HepG2 (cell line): ENCODE measurements around the gene GRHPR. TPM values are rescaled to one million over a fixed set of nuclear protein-coding genes. Genes with fewer than 3 reads are reported as not detected.

Source experiments
- ATAC-seq: fragments of 200-7000 bp; cut with Tn5 transposase; 3 replicates; pipeline ENCODE4 v1.9.1; 2020; ENCODE audit warnings: mild to moderate bottlenecking, moderate library complexity
- BruUV-seq: library from RNA; stranded (reverse); fragments of 400-500 nt; replicated peaks from 2 replicates; lab custom pipeline; 2021; lab: Mats Ljungman, UMichigan
- CTCF ChIA-PET: fragments of 300-600 bp; formaldehyde crosslinking; extraction: SDS; loops from one replicate; lab custom pipeline; 2021; ENCODE audit warnings: low total read pairs, inconsistent platforms, low intra/inter-chr PET ratio; lab: Yijun Ruan, JAX
- POLR2A ChIA-PET: fragments of 350-600 bp; sonication (Branson Sonifier 250); formaldehyde crosslinking; loops from one replicate; lab custom pipeline; 2020; ENCODE audit warnings: antibody characterized with exemption, inconsistent platforms; lab: Yijun Ruan, JAX
- DNase-seq: peaks from one replicate; pipeline ENCODE4 v3.0.0-alpha.2; 2015; ENCODE audit warnings: low spot score
- FAIRE-seq: peaks from 3 replicates; lab custom pipeline; 2011; peaks lifted over from hg19 to GRCh38; lab: Jason Lieb, UNC
- H2AFZ ChIP-seq: one replicate; pipeline ENCODE4 v1.6.1; 2011; ENCODE audit warnings: low read length, inconsistent platforms
- H3K27ac ChIP-seq: fragments of 300-600 bp; 3 replicates; pipeline ENCODE4 v1.8.0; 2011; ENCODE audit warnings: mixed run types, mild to moderate bottlenecking, mixed read lengths, low read length, inconsistent platforms; ENCODE audit not compliant: insufficient read depth; ENCODE audit errors: extremely low read length
- H3K27me3 ChIP-seq, 2 experiments: fragments of 200-600 bp in 1 of 2; 2 replicates in 1 of 2; 3 replicates in 1 of 2; pipeline versions ENCODE4 v1.6.0 to v1.8.0; 2011; ENCODE audit warnings: low read length in 2 of 2, mild to moderate bottlenecking in 2 of 2, moderate library complexity in 2 of 2, inconsistent platforms in 1 of 2; ENCODE audit not compliant: insufficient read depth in 2 of 2, control insufficient read depth in 1 of 2
- H3K36me3 ChIP-seq, 2 experiments: fragments of 200-600 bp in 1 of 2; replicated peaks in 1 of 2; 2 replicates in 1 of 2; 3 replicates in 1 of 2; pipeline versions ENCODE4 v1.5.1 to v1.8.0; 2011; ENCODE audit warnings: low read length in 2 of 2, inconsistent platforms in 1 of 2; ENCODE audit not compliant: insufficient read depth in 2 of 2, control insufficient read depth in 1 of 2
- H3K4me1 ChIP-seq: 2 replicates; pipeline ENCODE4 v1.5.1; 2012; ENCODE audit warnings: low read length, inconsistent platforms; ENCODE audit not compliant: insufficient read depth
- H3K4me2 ChIP-seq: 2 replicates; pipeline ENCODE4 v1.6.0; 2011; ENCODE audit warnings: low read depth, low read length, inconsistent platforms
- H3K4me3 ChIP-seq, 3 experiments: fragments of 200-600 bp in 1 of 3; sonication (generic), shearing (Covaris generic) in 1 of 3; replicated peaks in 1 of 3; 2 replicates each; pipeline ENCODE4 v1.5.1; 2011 to 2016; ENCODE audit warnings: low read length in 3 of 3, inconsistent platforms in 2 of 3, low read depth in 2 of 3, mild to moderate bottlenecking in 2 of 3, control low read depth in 1 of 3, mixed read lengths in 1 of 3; ENCODE audit not compliant: insufficient read depth in 1 of 3
- H3K79me2 ChIP-seq: one replicate; pipeline ENCODE4 v1.6.1; 2011; ENCODE audit warnings: low read length, inconsistent platforms; ENCODE audit not compliant: insufficient read depth
- H3K9ac ChIP-seq: 2 replicates; pipeline ENCODE4 v1.6.0; 2011; ENCODE audit warnings: mild to moderate bottlenecking, low read depth, low read length, inconsistent platforms; ENCODE audit not compliant: insufficient read depth
- H3K9me3 ChIP-seq: 2 replicates; pipeline ENCODE4 v1.5.1; 2012; ENCODE audit warnings: mild to moderate bottlenecking, low read length
- H4K20me1 ChIP-seq: 2 replicates; pipeline ENCODE4 v1.6.0; 2011; ENCODE audit warnings: inconsistent platforms, mild to moderate bottlenecking, low read length, moderate library complexity; ENCODE audit not compliant: insufficient read depth
- ATF7 ChIP-seq, 2 experiments: fragments of 450-650 bp in 1 of 2; sonication (generic) in 1 of 2; formaldehyde crosslinking in 1 of 2; IDR thresholded peaks; 2 replicates each; pipeline versions ENCODE4 v1.4.0 to v1.6.1; 2016 to 2020; ENCODE audit warnings: antibody characterized with exemption in 1 of 2, mild to moderate bottlenecking in 1 of 2, missing genetic modification reagents in 1 of 2
- CREB1 ChIP-seq, 2 experiments: fragments of 450-650 bp in 1 of 2; IDR thresholded peaks; 2 replicates each; pipeline ENCODE4 v1.6.1; 2016 to 2017; ENCODE audit warnings: control low read depth in 1 of 2, mild to moderate bottlenecking in 1 of 2, missing compliant biosample characterization in 1 of 2, missing genetic modification characterization in 1 of 2
- FOXA1 ChIP-seq, 2 experiments: fragments of 450-650 bp in 1 of 2; sonication (generic) in 1 of 2; formaldehyde crosslinking in 1 of 2; IDR thresholded peaks; 2 replicates each; pipeline versions ENCODE4 v1.4.0 to v1.6.1; 2016 to 2020; ENCODE audit warnings: missing genetic modification reagents in 1 of 2
- HOMEZ ChIP-seq: IDR thresholded peaks from 2 replicates; pipeline ENCODE4 v1.6.1; 2016; ENCODE audit warnings: low read depth
- ZNF121 ChIP-seq: sonication (generic); formaldehyde crosslinking; IDR thresholded peaks from 2 replicates; pipeline ENCODE4 v1.5.0; 2020; ENCODE audit warnings: mild to moderate bottlenecking, missing genetic modification reagents
- ZNF510 ChIP-seq: sonication (generic); formaldehyde crosslinking; IDR thresholded peaks from 2 replicates; pipeline ENCODE4 v1.4.0; 2020; ENCODE audit warnings: low read depth, mild to moderate bottlenecking, missing genetic modification reagents
- WGBS: methylation state at CpG from one replicate; pipeline ENCODE4 v1.1.6; 2017; ENCODE audit warnings: low lambda C conversion rate; 5-methylcytosine and 5-hydroxymethylcytosine counted together
- in situ Hi-C: cut with HindIII; loops from 2 replicates; pipeline ENCODE4 v1.10.0; 2017; ENCODE audit warnings: low pct_unique_long_range_greater_than_20kb; ENCODE audit not compliant: extremely low pct_ligation_motif_present
- intact Hi-C: fragments of 100-400 bp; cut with micrococcal nuclease; formaldehyde crosslinking; loops from one replicate; pipeline ENCODE4 v1.10.0; 2022; ENCODE audit not compliant: unreplicated experiment
- polyA plus RNA-seq, 8 experiments: library from polyadenylated mRNA; depleted of rRNA in 3 of 8; stranded (reverse) in 7 of 8; unstranded in 1 of 8; fragments of >200 nt; fragmentation: Illumina TruSeq in 4 of 8; extraction: Trizol in 4 of 8; gene quantifications; 2 replicates each; pipeline versions ENCODE4 v1.2.1 to v1.2.3, GENCODE V29; 2011 to 2016; ENCODE audit warnings: low read depth in 4 of 8, missing spikeins in 1 of 8, mixed read lengths in 1 of 8; ENCODE audit not compliant: insufficient read depth in 1 of 8
- total RNA-seq, 5 experiments: library from RNA; depleted of rRNA; stranded (reverse); fragments of >200 nt; fragmentation: Illumina TruSeq; extraction: Trizol; gene quantifications; 2 replicates each; pipeline ENCODE4 v1.2.3, GENCODE V29; 2016; ENCODE audit warnings: low read depth in 1 of 5

The GRHPR gene
- total and polyA plus RNA-seq, 2 of the 13 experiments (the other 11 are each of a cell fraction or from before 2014, with no cell fraction given): 113 to 115 TPM

DNA sequence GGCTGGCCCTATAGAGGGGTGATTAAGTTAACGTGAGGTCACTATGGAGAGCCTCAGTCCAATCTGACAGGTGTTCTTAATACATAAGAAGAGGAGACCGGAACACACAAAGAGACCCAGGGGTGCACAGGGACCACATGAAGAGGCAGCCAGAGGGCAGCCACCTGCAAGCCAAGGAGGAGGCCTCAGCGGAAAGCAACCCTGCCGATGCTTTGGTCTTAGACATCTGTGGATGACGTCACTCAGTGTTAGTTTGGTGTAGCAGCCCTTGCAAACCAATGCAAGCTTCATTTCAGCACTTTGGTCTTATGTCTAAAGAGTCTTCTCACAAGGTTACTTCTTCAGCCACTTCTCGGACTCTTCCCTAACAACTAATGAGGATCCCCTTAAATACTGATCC, 47.6 kb upstream of the GRHPR start:
- Histone ChIP-seq H4K20me1 (no peaks in the 10 kb centered on the region), H3K4me3 (no peak overlapping the region), H3K79me2 (no peaks in the 10 kb centered on the region), H3K4me1 (no peaks in the 10 kb centered on the region), H3K27ac (no peak overlapping the region), H3K9ac (no peak overlapping the region), H3K4me2 (no peak overlapping the region), H3K27me3 (peaks cover 0 to 5% of the 10 kb centered on the region in 2 experiments; a peak in 2 of 5 replicates), H2AFZ (no peak overlapping the region), H3K9me3 (no peaks in the 10 kb centered on the region), H3K36me3 (no peaks in the 10 kb centered on the region)
- POLR2A ChIA-PET: no interaction called here
- WGBS: 40% methylated on average over 6 of the region's 6 CpGs
- TF ChIP-seq ATF7 (IDR thresholded peaks at IDR 0.05) (peak; percentile 97), ATF7 (CRISPR knock-in tag; IDR thresholded peaks at IDR 0.05) (no peak), ZNF510 (no peak), CREB1 (IDR thresholded peaks at IDR 0.05) (peak; percentile 93), CREB1 (CRISPR knock-in tag; IDR thresholded peaks at IDR 0.05) (no peak), FOXA1 (IDR thresholded peaks at IDR 0.05) (no peak), FOXA1 (CRISPR knock-in tag; IDR thresholded peaks at IDR 0.05) (no peak)
- CTCF ChIA-PET: no interaction called here
- in situ Hi-C loops (no loop called here), intact Hi-C loops (no loop called here)
- BruUV-seq: no TSS peak
- no peak for DNase-seq
- no peak for ATAC-seq
- no peak for FAIRE-seq

DNA sequence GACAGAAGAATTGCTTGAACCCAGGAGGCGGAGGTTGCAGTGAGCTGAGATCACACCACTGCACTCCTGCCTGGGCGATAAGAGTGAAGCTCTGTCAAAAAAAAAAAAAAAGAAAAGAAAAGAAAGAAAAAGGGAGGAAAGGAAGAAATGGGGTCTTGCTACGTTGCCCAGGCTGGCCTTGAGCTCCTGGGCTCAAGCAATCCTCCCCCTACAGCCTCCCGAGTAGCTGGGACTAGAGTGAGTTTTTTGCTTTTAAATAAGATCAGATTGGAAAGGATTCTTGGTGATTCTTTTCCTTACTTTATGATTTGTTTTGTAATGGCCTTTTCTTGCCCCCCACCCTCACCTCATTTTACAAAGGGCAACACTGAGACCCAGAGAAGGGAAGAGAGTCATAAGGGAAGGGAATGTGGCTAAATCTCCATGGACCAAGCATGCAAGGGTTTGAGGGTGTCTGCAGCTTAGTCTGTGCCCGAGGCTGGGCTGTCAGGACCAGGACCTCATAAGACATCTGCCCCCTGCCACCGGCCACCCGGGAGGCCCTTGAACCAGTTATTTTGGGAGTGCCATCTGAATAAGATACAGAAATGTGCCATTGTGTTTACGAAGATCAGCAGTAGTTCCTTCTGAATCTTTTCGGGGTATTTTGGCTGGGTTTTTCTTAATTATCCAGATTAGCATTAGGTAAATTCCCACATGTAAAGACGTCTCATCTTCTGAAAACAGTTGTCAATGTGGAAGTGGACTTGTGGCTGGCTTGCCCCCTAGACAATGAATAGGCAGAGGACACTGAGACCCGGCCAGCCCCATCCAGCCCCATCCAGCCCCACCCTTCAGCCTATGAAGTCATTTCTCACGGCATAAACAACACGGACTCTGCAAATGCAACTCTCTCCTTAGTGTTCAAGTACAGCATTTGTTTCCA, 44.5 kb upstream of the GRHPR start:
- Histone ChIP-seq H3K9ac (no peak overlapping the region), H3K9me3 (no peaks in the 10 kb centered on the region), H4K20me1 (no peaks in the 10 kb centered on the region), H3K4me1 (peaks cover 17% of the 10 kb centered on the region), H3K27me3 (peaks cover 0 to 4% of the 10 kb centered on the region in 2 experiments; a peak in 2 of 5 replicates), H2AFZ (no peak overlapping the region), H3K4me2 (no peak overlapping the region), H3K36me3 (no peaks in the 10 kb centered on the region), H3K27ac (no peak overlapping the region), H3K79me2 (no peaks in the 10 kb centered on the region), H3K4me3 (no peak overlapping the region)
- intact Hi-C loops (no loop called here), in situ Hi-C loops (no loop called here)
- 39% methylated on average over 13 of the region's 13 CpGs for WGBS
- DNase-seq (no peak), FAIRE-seq (no peak), ATAC-seq (no peak)
- ChIA-PET POLR2A (no interaction called here), CTCF (no interaction called here)
- TF ChIP-seq ZNF121 (CRISPR knock-in tag) (peak; percentile 29; the same call in 1 of the 2 replicates), HOMEZ (CRISPR knock-in tag) (no peak)
- BruUV-seq: no TSS peak
